ENCODE results near the gene GSN. TPM values are rescaled to one million over a fixed set of nuclear protein-coding genes. Genes with fewer than 3 reads are reported as not detected.
A peak's percentile ranks its signal among the peaks of the same experiment; 100 is the strongest.

Gene GSN
- total RNA-seq, 2 experiments from 2014 or later: 3.2 to 8.0 TPM

DNA sequence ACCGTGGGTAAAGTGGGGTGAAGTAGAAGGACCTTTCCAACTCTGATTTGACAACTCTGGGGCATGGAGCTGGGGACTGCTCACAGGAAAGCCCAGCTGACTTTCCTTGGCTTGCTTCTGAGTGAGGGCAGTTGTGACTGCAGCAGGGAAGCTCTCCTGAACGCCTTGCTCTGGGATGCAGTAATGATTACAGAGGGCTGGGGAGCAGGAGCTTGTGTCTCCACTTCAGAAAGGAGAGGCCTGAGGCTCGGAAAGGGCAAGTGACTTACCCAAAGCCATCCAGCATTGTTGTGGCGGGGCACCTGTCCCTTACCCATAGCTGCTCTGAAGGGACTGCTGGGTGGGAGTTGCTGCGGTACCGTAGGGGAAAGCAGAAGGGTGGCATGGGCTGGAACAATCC lies 41.2 kb downstream of the GSN start:
- CTCF ChIA-PET: interaction anchor here (0.5 to 1.7 kb wide), 4 partner anchors 9 to 90 kb away, joined by 3 to 9 read pairs (median 4); no protein-coding TSS in a partner anchor
- Mint-ChIP-seq H3K36me3 (no peaks in the 10 kb centered on the region), H3K4me3 (no peak overlapping the region), H3K4me1 (no peaks in the 10 kb centered on the region), H3K27ac (no peak overlapping the region), H3K27me3 (no peaks in the 10 kb centered on the region), H3K9me3 (ENCODE audit: low read depth) (no peaks in the 10 kb centered on the region)
- ATAC-seq: no peak
- DNase-seq: no peak

DNA sequence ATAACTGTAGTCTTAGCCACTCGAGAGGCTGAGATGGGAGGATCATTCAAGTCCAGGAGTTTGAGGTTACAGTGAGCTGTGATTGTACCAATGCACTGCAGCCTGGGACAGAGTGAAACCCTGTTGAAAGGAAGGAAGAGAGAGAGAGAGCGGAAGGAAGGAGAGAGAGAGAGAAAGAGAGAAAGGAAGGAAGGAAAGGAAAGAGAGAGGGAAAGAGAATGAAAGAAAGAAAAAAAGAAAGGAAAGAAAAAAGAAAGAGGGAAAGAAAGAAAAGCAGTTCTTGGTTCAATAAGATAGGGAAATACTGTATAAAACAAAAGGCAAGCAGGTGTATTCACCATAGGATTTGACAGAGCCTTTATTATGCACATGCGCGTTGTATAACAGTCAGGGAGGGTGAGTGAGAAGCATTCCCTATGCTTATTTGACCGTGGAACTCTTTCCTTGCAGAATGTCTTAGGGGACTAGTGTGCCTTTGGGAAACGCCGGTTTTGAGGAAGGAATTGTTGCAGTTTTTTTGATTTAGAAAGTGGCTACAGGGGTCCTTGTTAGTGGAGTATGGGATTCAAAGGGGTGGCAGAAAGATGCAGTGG lies 42.0 kb downstream of the GSN start:
- H3K4me1 Mint-ChIP-seq: no peaks in the 10 kb centered on the region
- H3K36me3 Mint-ChIP-seq: no peaks in the 10 kb centered on the region
- DNase-seq (no peak), ATAC-seq (no peak)
- no peak overlapping the region for H3K27ac Mint-ChIP-seq
- no peak overlapping the region for H3K4me3 Mint-ChIP-seq
- H3K27me3 Mint-ChIP-seq: no peaks in the 10 kb centered on the region
- CTCF ChIA-PET: interaction anchor here (1.3 to 1.7 kb wide), 4 partner anchors 8 to 89 kb away, joined by 4 to 9 read pairs (median 5); no protein-coding TSS in a partner anchor
- H3K9me3 Mint-ChIP-seq (ENCODE audit: low read depth): no peaks in the 10 kb centered on the region

- DNase-seq (no peak), ATAC-seq (no peak)
- no peaks in the 10 kb centered on the region for H3K4me1 Mint-ChIP-seq
- no peak overlapping the region for H3K4me3 Mint-ChIP-seq
- CTCF ChIA-PET: interaction anchor here (1.5 kb wide), 1 partner anchor 9 kb away, joined by 5 read pairs; no protein-coding TSS in a partner anchor
- H3K36me3 Mint-ChIP-seq: no peaks in the 10 kb centered on the region
- no peak overlapping the region for H3K27ac Mint-ChIP-seq
- H3K9me3 Mint-ChIP-seq (ENCODE audit: low read depth): no peaks in the 10 kb centered on the region
- no peaks in the 10 kb centered on the region for H3K27me3 Mint-ChIP-seq
Observed at GRCh38 chr9:121310571-121310970, 42.6 kb downstream of the GSN start.

- H3K4me1 Mint-ChIP-seq: no peaks in the 10 kb centered on the region
- no peak for DNase-seq
- H3K4me3 Mint-ChIP-seq: no peak overlapping the region
- no peaks in the 10 kb centered on the region for H3K9me3 Mint-ChIP-seq (ENCODE audit: low read depth)
- ATAC-seq: no peak
- CTCF ChIA-PET: no interaction called here
- H3K36me3 Mint-ChIP-seq: no peaks in the 10 kb centered on the region
- H3K27ac Mint-ChIP-seq: no peak overlapping the region
- H3K27me3 Mint-ChIP-seq: no peaks in the 10 kb centered on the region
Observed at GRCh38 chr9:121312169-121312568, 44.2 kb downstream of the GSN start.

- Mint-ChIP-seq H3K36me3 (no peaks in the 10 kb centered on the region), H3K4me3 (no peak overlapping the region), H3K4me1 (no peaks in the 10 kb centered on the region), H3K27ac (no peak overlapping the region), H3K9me3 (ENCODE audit: low read depth) (no peaks in the 10 kb centered on the region), H3K27me3 (no peaks in the 10 kb centered on the region)
- ATAC-seq (no peak), DNase-seq (no peak)
- CTCF ChIA-PET: interaction anchor here (0.7 to 1.6 kb wide), 7 partner anchors 9 to 100 kb away, joined by 3 to 5 read pairs (median 3); no protein-coding TSS in a partner anchor
Observed at GRCh38 chr9:121313458-121314152, 45.6 kb downstream of the GSN start.

DNA sequence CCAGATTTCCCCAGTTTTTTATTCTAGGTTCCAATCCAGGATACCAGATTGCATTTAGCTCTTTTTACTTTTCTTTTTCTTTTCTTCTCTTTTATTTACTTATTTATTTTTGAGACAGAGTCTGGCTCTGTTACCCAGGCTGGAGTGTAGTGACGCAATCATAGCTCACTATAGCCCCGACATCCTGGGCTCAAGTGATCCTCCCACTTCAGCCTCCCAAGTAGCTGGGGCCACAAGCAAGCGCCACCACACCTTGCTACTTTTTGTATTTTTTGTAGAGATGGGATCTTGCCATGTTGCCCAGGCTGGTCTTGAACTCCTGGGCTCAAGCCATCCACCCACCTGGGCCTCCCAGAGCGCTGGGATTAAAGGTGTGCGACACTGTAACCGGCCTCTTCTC lies 48.4 kb downstream of the GSN start:
- no peaks in the 10 kb centered on the region for H3K36me3 Mint-ChIP-seq

DNA sequence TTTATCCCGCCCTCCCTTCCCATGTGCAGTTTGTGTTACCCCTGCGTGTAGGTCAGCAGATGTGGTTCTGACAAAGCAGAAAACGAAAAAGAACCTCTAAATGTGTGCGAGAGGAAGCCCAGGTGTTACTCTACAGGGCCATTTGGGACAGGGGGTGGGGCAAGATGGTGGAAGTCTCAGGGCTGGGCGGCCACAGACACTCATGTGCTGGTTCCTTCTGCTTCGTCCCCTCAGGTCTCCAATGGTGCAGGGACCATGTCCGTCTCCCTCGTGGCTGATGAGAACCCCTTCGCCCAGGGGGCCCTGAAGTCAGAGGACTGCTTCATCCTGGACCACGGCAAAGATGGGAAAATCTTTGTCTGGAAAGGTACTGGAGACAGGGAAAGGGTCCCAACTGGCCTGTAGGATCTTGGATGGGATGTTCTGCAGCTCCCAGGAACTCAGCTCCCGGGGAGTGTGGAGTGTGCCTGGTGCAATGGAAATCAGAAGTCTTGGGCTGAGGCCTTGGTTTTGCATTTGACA lies 49.0 kb downstream of the GSN start:
- H3K27me3 Mint-ChIP-seq: no peaks in the 10 kb centered on the region
- no peak overlapping the region for H3K4me3 Mint-ChIP-seq
- DNase-seq (no peak), ATAC-seq (no peak)
- H3K9me3 Mint-ChIP-seq (ENCODE audit: low read depth): no peaks in the 10 kb centered on the region
- H3K27ac Mint-ChIP-seq: no peak overlapping the region
- CTCF ChIA-PET: interaction anchor here (1.1 to 6.3 kb wide), 3 partner anchors 72 to 84 kb away, joined by 3 to 224 read pairs (median 3); no protein-coding TSS in a partner anchor
- H3K36me3 Mint-ChIP-seq: no peaks in the 10 kb centered on the region
- H3K4me1 Mint-ChIP-seq: peaks cover 19% of the 10 kb centered on the region

More for the DNA sequence above, 48.4 kb downstream of the GSN start:
- H3K27me3 Mint-ChIP-seq: no peaks in the 10 kb centered on the region
- CTCF ChIA-PET: interaction anchor here (0.8 to 1.1 kb wide), 7 partner anchors 29 to 103 kb away, joined by 3 to 4 read pairs (median 3); no protein-coding TSS in a partner anchor
- H3K4me1 Mint-ChIP-seq: peaks cover 15% of the 10 kb centered on the region
- DNase-seq (no peak), ATAC-seq (no peak)
- no peak overlapping the region for H3K27ac Mint-ChIP-seq
- no peaks in the 10 kb centered on the region for H3K9me3 Mint-ChIP-seq (ENCODE audit: low read depth)
- H3K4me3 Mint-ChIP-seq: no peak overlapping the region

DNA sequence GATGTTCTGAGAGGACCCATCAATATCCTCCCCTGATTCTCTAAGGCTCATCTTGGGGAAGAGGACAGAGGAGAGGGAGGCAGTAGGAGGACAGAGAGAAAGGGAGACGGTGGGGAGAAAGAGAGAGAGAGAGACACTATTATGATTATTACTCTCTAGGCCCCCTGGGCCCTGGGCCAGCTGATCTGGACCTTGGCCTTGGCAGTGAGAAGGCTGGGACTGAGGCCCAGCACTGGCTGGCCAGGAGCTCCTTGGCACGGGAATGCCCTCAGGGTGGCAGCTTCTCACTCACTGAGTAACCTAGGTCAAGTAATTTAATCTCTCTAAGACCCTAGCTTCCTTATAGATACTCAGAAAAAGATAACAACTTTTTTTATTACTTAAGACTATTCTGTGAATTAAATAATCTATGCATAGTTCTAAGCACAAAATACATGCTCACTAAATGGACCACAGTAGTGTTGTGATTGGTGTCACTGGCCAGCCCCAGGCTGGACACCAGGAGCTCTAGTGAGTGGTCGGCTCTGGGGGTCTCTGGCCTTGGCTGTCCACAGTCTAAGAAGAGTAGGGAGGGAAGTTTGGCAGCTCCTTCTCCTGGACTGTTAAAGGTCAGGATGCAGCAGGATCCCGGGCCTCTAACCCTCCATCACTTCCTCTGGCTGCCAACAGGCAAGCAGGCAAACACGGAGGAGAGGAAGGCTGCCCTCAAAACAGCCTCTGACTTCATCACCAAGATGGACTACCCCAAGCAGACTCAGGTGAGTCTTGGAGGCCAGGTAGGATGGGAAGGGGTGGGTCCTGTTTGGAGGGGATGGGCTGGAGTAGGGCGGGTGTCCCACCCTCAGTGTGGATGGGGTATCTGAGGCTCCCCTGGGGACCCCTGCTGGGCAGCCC lies 50.0 kb downstream of the GSN start:
- CTCF ChIA-PET: interaction anchor here (0.7 to 6.3 kb wide), 10 partner anchors 8 to 179 kb away, joined by 3 to 224 read pairs (median 10); partner anchors contain the start of gene RAB14
- no peaks in the 10 kb centered on the region for H3K27me3 Mint-ChIP-seq
- H3K4me1 Mint-ChIP-seq: peaks cover 29% of the 10 kb centered on the region
- no peaks in the 10 kb centered on the region for H3K9me3 Mint-ChIP-seq (ENCODE audit: low read depth)
- H3K36me3 Mint-ChIP-seq: peaks cover 2% of the 10 kb centered on the region
- ATAC-seq (no peak), DNase-seq (no peak)
- no peak overlapping the region for H3K4me3 Mint-ChIP-seq
- no peak overlapping the region for H3K27ac Mint-ChIP-seq

- peaks cover 4% of the 10 kb centered on the region for H3K36me3 Mint-ChIP-seq
Observed at GRCh38 chr9:121318631-121319382, 50.8 kb downstream of the GSN start.

GRCh38 chr9:121319383-121319780 lies 51.4 kb downstream of the GSN start:
- CTCF ChIA-PET: interaction anchor here (0.6 to 6.3 kb wide), 54 partner anchors 8 to 620 kb away, joined by 3 to 224 read pairs (median 8); partner anchors contain the start of genes GSN and RAB14
- Mint-ChIP-seq H3K4me1 (peaks cover 34% of the 10 kb centered on the region), H3K4me3 (no peak overlapping the region), H3K27me3 (no peaks in the 10 kb centered on the region), H3K36me3 (peaks cover 4% of the 10 kb centered on the region), H3K9me3 (ENCODE audit: low read depth) (no peaks in the 10 kb centered on the region), H3K27ac (no peak overlapping the region)
- ATAC-seq (no peak), DNase-seq (no peak)

More at GRCh38 chr9:121318631-121319382, 50.8 kb downstream of the GSN start:
- H3K27me3 Mint-ChIP-seq: no peaks in the 10 kb centered on the region
- no peak for ATAC-seq
- H3K27ac Mint-ChIP-seq: no peak overlapping the region
- H3K9me3 Mint-ChIP-seq (ENCODE audit: low read depth): no peaks in the 10 kb centered on the region
- no peak for DNase-seq
- peaks cover 30% of the 10 kb centered on the region for H3K4me1 Mint-ChIP-seq
- CTCF ChIA-PET: interaction anchor here (0.6 to 6.3 kb wide), 24 partner anchors 8 to 620 kb away, joined by 3 to 224 read pairs (median 10); partner anchors contain the start of gene RAB14
- H3K4me3 Mint-ChIP-seq: no peak overlapping the region

- peak; percentile 45 for ATAC-seq
- Mint-ChIP-seq H3K36me3 (peaks cover 4% of the 10 kb centered on the region), H3K9me3 (ENCODE audit: low read depth) (no peaks in the 10 kb centered on the region), H3K27me3 (no peaks in the 10 kb centered on the region), H3K4me3 (no peak overlapping the region), H3K4me1 (peaks cover 45% of the 10 kb centered on the region), H3K27ac (peak overlapping the region; percentile 54)
- peak; percentile 83 for DNase-seq
- CTCF ChIA-PET: interaction anchor here (1.2 to 6.3 kb wide), 31 partner anchors 9 to 176 kb away, joined by 3 to 224 read pairs (median 10); partner anchors contain the start of genes GSN and RAB14
Observed at GRCh38 chr9:121321016-121321503, 53.1 kb downstream of the GSN start.

Measured in activated CD8-positive, alpha-beta memory T cell treated with anti-CD3 and anti-CD28 coated beads, Interleukin-2, amount 10 ng/mL, durations not matched to agents 7 days and 5 days (primary cell).